Endothelial cell of umbilical vein (primary cell): ENCODE results near the gene PRDM13. TPM values are rescaled to one million over a fixed set of nuclear protein-coding genes. Genes with fewer than 3 reads are reported as not detected.

Experiments
- BruUV-seq: library from RNA; stranded (reverse); fragments of 400-500 nt; replicated peaks from 2 replicates; lab custom pipeline; 2021; lab: Mats Ljungman, UMichigan
- CTCF ChIA-PET: fragments of 300-600, 350-600 bp; sonication (Branson Sonifier 250); formaldehyde crosslinking; loops from one replicate; lab custom pipeline; 2021; ENCODE audit warnings: antibody characterized with exemption, inconsistent platforms; lab: Charles Lee
- POLR2A ChIA-PET: fragments of 300-600, 350-600 bp; sonication (Branson Sonifier 250); formaldehyde crosslinking; loops from one replicate; lab custom pipeline; 2021; ENCODE audit warnings: antibody characterized with exemption, inconsistent platforms; lab: Charles Lee
- DNase-seq: peaks from one replicate; pipeline ENCODE4 v3.0.0-alpha.2; 2011; ENCODE audit warnings: low read depth, low spot score
- FAIRE-seq: peaks from 2 replicates; lab custom pipeline; 2011; peaks lifted over from hg19 to GRCh38; lab: Jason Lieb, UNC
- H2AFZ ChIP-seq: 2 replicates; pipeline ENCODE4 v1.6.0; 2012; ENCODE audit warnings: low read depth, low read length, control low read depth, inconsistent platforms
- H3K27ac ChIP-seq: 2 replicates; pipeline ENCODE4 v1.5.1; 2011; ENCODE audit warnings: low read depth, mild to moderate bottlenecking, control low read depth, low read length, moderate library complexity; ENCODE audit not compliant: insufficient read depth
- H3K27me3 ChIP-seq, 2 experiments: 2 replicates each; pipeline versions ENCODE4 v1.6.0 to v1.6.1; 2011; ENCODE audit warnings: low read length in 2 of 2, mixed read lengths in 1 of 2; ENCODE audit not compliant: control insufficient read depth in 2 of 2, insufficient read depth in 2 of 2
- H3K36me3 ChIP-seq, 2 experiments: 2 replicates in 1 of 2; 3 replicates in 1 of 2; pipeline ENCODE4 v1.5.1; 2011; ENCODE audit warnings: low read length in 2 of 2, mild to moderate bottlenecking in 1 of 2, moderate library complexity in 1 of 2; ENCODE audit not compliant: control insufficient read depth in 2 of 2, insufficient read depth in 2 of 2; ENCODE audit errors: extremely low read depth in 1 of 2
- H3K4me1 ChIP-seq: 3 replicates; pipeline ENCODE4 v1.5.1; 2011; ENCODE audit warnings: mild to moderate bottlenecking, low read length; ENCODE audit not compliant: control insufficient read depth, insufficient read depth; ENCODE audit errors: extremely low read depth
- H3K4me2 ChIP-seq: 2 replicates; pipeline ENCODE4 v1.6.1; 2011; ENCODE audit warnings: low read length, control low read depth, mixed read lengths; ENCODE audit not compliant: insufficient read depth
- H3K4me3 ChIP-seq, 3 experiments: fragments of 200-600 bp in 1 of 3; sonication (generic), shearing (Covaris generic) in 1 of 3; replicated peaks in 1 of 3; 2 replicates each; pipeline ENCODE4 v1.5.1; 2011 to 2016; ENCODE audit warnings: control low read depth in 3 of 3, low read length in 3 of 3, mild to moderate bottlenecking in 2 of 3, inconsistent platforms in 1 of 3, low read depth in 1 of 3, moderate library complexity in 1 of 3; ENCODE audit not compliant: insufficient read depth in 1 of 3
- H3K79me2 ChIP-seq: 2 replicates; pipeline ENCODE4 v1.6.0; 2012; ENCODE audit warnings: low read length, inconsistent platforms; ENCODE audit not compliant: control insufficient read depth, insufficient read depth
- H3K9ac ChIP-seq: replicated peaks from 2 replicates; pipeline ENCODE3; 2011; ENCODE audit warnings: low read length, control low read depth; ENCODE audit not compliant: insufficient read depth; ENCODE audit errors: extremely low read depth
- H3K9me1 ChIP-seq: replicated peaks from 3 replicates; pipeline ENCODE4 v1.6.0; 2011; ENCODE audit warnings: mild to moderate bottlenecking, low read length; ENCODE audit not compliant: control insufficient read depth, insufficient read depth; ENCODE audit errors: extremely low read depth
- H3K9me3 ChIP-seq: replicated peaks from 2 replicates; pipeline ENCODE4 v1.5.1; 2012; ENCODE audit warnings: low read length, inconsistent platforms; ENCODE audit not compliant: control insufficient read depth, insufficient read depth
- H4K20me1 ChIP-seq: replicated peaks from 2 replicates; pipeline ENCODE3; 2011; ENCODE audit warnings: mild to moderate bottlenecking, low read length; ENCODE audit not compliant: control insufficient read depth, insufficient read depth; ENCODE audit errors: extremely low read depth
- CTCF ChIP-seq, 2 donors: IDR thresholded peaks; 1 replicate in 1 of 2; 2 replicates in 1 of 2; pipeline ENCODE4 v1.5.1; 2011; ENCODE audit warnings: low read length in 2 of 2, mild to moderate bottlenecking in 2 of 2, moderate library complexity in 2 of 2, control low read depth in 1 of 2, inconsistent platforms in 1 of 2, low read depth in 1 of 2; ENCODE audit not compliant: insufficient read depth in 1 of 2; ENCODE audit errors: extremely low read depth in 1 of 2
- EZH2 ChIP-seq: IDR thresholded peaks from 2 replicates; pipeline ENCODE4 v1.6.1; 2012; ENCODE audit warnings: borderline replicate concordance, low read depth, mild to moderate bottlenecking, moderate library complexity, low read length, inconsistent platforms; ENCODE audit not compliant: severe bottlenecking
- FOS ChIP-seq: IDR thresholded peaks from 2 replicates; pipeline ENCODE4 v1.6.1; 2011; ENCODE audit warnings: mild to moderate bottlenecking, low read length, moderate library complexity, borderline replicate concordance; ENCODE audit not compliant: insufficient read depth
- GATA2 ChIP-seq: IDR thresholded peaks from 2 replicates; pipeline ENCODE4 v1.7.0; 2011; ENCODE audit warnings: low read depth, mild to moderate bottlenecking, moderate library complexity, mixed read lengths, low read length; ENCODE audit not compliant: insufficient read length, insufficient read depth
- JUN ChIP-seq: IDR thresholded peaks from 2 replicates; pipeline ENCODE4 v1.6.1; 2011; ENCODE audit warnings: borderline replicate concordance, low read depth; ENCODE audit not compliant: insufficient read length, insufficient read depth
- MAX ChIP-seq: IDR thresholded peaks from 2 replicates; pipeline ENCODE4 v1.6.1; 2011; ENCODE audit not compliant: insufficient read depth, insufficient read length
- MYC ChIP-seq: IDR thresholded peaks from one replicate; pipeline ENCODE4 v1.6.1; 2011; ENCODE audit warnings: mild to moderate bottlenecking, low read depth, low read length
- POLR2A ChIP-seq: IDR thresholded peaks from 2 replicates; pipeline ENCODE4 v1.6.1; 2012; ENCODE audit warnings: low read depth, mild to moderate bottlenecking, control low read depth, low read length
- POLR2AphosphoS5 ChIP-seq: IDR thresholded peaks from 2 replicates; pipeline ENCODE4 v1.6.1; 2012; ENCODE audit warnings: low read depth, mild to moderate bottlenecking, control low read depth, low read length, moderate library complexity; ENCODE audit not compliant: insufficient read depth
- dilution Hi-C: fragments of 300-500 bp; cut with MboI; formaldehyde crosslinking; loops from one replicate; pipeline ENCODE4 v1.15.0; 2019; ENCODE audit warnings: low sequenced_read_pairs; ENCODE audit not compliant: extremely low pct_ligation_motif_present
- intact Hi-C: fragments of 100-400 bp; cut with micrococcal nuclease; formaldehyde crosslinking; loops from one replicate; pipeline ENCODE4 v1.10.0; 2022
- polyA plus RNA-seq, 4 experiments: library from polyadenylated mRNA; depleted of rRNA in 3 of 4; stranded (reverse) in 3 of 4; unstranded in 1 of 4; fragments of >200 nt; gene quantifications; 2 replicates each; pipeline versions ENCODE4 v1.2.1 to v1.2.3, GENCODE V29; 2011 to 2012; ENCODE audit warnings: missing spikeins in 1 of 4
- total RNA-seq: library from RNA; stranded (reverse); gene quantifications from 2 replicates; pipeline ENCODE4 v1.2.3, GENCODE V29; 2021

The PRDM13 gene
- total and polyA plus RNA-seq, 2 donors (not counting 3 experiments of a cell fraction or from before 2014, with no cell fraction given), result not detected

GRCh38 chr6:99660206-99660605 is 53.6 kb downstream of the PRDM13 start:
- no peak overlapping the region for H3K27ac ChIP-seq
- dilution Hi-C loops, result no loop called here
- CTCF ChIA-PET, result no interaction called here
- no peak overlapping the region for H3K4me2 ChIP-seq
- BruUV-seq, result no TSS peak
- no peaks in the 10 kb centered on the region for H3K9me1 ChIP-seq
- no peak for DNase-seq
- H3K27me3 ChIP-seq, result no peaks in the 10 kb centered on the region
- no peak overlapping the region for H3K9ac ChIP-seq
- H3K36me3 ChIP-seq, result no peaks in the 10 kb centered on the region
- intact Hi-C loops, result no loop called here
- TF ChIP-seq MYC (no peak), POLR2AphosphoS5 (no peak), JUN (no peak), FOS (no peak), POLR2A (no peak), EZH2 (no peak), MAX (no peak), CTCF (IDR thresholded peaks at IDR 0.05; ENCODE audit: extremely low read depth in 1 of 2, insufficient read depth in 1 of 2, low read depth in 1 of 2, low read length in 2 of 2) (no peak), GATA2 (no peak)
- no peaks in the 10 kb centered on the region for H3K4me1 ChIP-seq
- H3K79me2 ChIP-seq, result no peaks in the 10 kb centered on the region
- FAIRE-seq, result no peak
- no peaks in the 10 kb centered on the region for H3K9me3 ChIP-seq
- no peaks in the 10 kb centered on the region for H4K20me1 ChIP-seq
- POLR2A ChIA-PET, result no interaction called here
- no peak overlapping the region for H2AFZ ChIP-seq
- no peak overlapping the region for H3K4me3 ChIP-seq
